GM18508 (cell line): ENCODE results near the gene TSC22D2.

Source experiments
- ATAC-seq: cut with Tn5 transposase; IDR thresholded peaks from one replicate; pipeline ENCODE4 v1.9.1; 2021; ENCODE audit warnings: moderate number of reproducible peaks; ENCODE audit not compliant: insufficient read depth, unreplicated experiment

Gene TSC22D2

GRCh38 chr3:150408221-150409124 lies at the start of gene TSC22D2:
Gene TSC22D2, plus strand, starts transcription at chr3:150408298. Its CDS starts 1,053 bp downstream, at chr3:150409351.
- ATAC-seq = peak; percentile 41

GRCh38 chr3:150359381-150359780 lies 48.7 kb upstream of the TSC22D2 start:
- ATAC-seq = no peak

- no peak for ATAC-seq
These were observed 47.1 kb upstream of the TSC22D2 start for GRCh38 chr3:150360966-150361365.

GRCh38 chr3:150362515-150363302 lies 45.4 kb upstream of the TSC22D2 start:
- no peak for ATAC-seq

GRCh38 chr3:150363420-150363819 lies 44.7 kb upstream of the TSC22D2 start:
- no peak for ATAC-seq

GRCh38 chr3:150365132-150365604 lies 42.9 kb upstream of the TSC22D2 start:
- ATAC-seq = peak; percentile 76

- ATAC-seq = no peak
These were observed 40.3 kb upstream of the TSC22D2 start for GRCh38 chr3:150367757-150368156.

- ATAC-seq = no peak
These were observed 37.9 kb upstream of the TSC22D2 start for GRCh38 chr3:150370122-150370602.

GRCh38 chr3:150370999-150371398 lies 37.1 kb upstream of the TSC22D2 start:
- ATAC-seq = no peak

GRCh38 chr3:150371741-150372254 lies 36.3 kb upstream of the TSC22D2 start:
- no peak for ATAC-seq

- ATAC-seq = no peak
These were observed 35.8 kb upstream of the TSC22D2 start for GRCh38 chr3:150372320-150372719.

GRCh38 chr3:150372722-150373121 lies 35.4 kb upstream of the TSC22D2 start:
- no peak for ATAC-seq

- ATAC-seq = no peak
These were observed 34.7 kb upstream of the TSC22D2 start for GRCh38 chr3:150373234-150373875.

- no peak for ATAC-seq
These were observed 33.1 kb upstream of the TSC22D2 start for GRCh38 chr3:150374975-150375374.

GRCh38 chr3:150376001-150376848 lies 31.9 kb upstream of the TSC22D2 start:
- no peak for ATAC-seq

GRCh38 chr3:150377601-150378300 lies 30.3 kb upstream of the TSC22D2 start:
- no peak for ATAC-seq

GRCh38 chr3:150378301-150378748 lies 29.8 kb upstream of the TSC22D2 start:
- no peak for ATAC-seq

- ATAC-seq = no peak
These were observed 28.6 kb upstream of the TSC22D2 start for GRCh38 chr3:150379469-150379868.
